Left cardiac atrium (tissue), 4 donors: Measurements from ENCODE around the gene AGBL4. TPM values are rescaled to one million over a fixed set of nuclear protein-coding genes. Genes with fewer than 3 reads are reported as not detected.
"Not testable (repeated sequence)": the region's sequence is repeated elsewhere in the genome, so short reads cannot be mapped to it uniquely, and the experiment has no call there.

ENCODE experiments used
- ATAC-seq, 2 donors: fragments of 200-7000 bp; cut with Tn5 transposase; one replicate each; pipeline ENCODE4 v1.9.1; 2020; ENCODE audit warnings: mild to moderate bottlenecking in 2 of 2, moderate library complexity in 2 of 2
- DNase-seq: peaks from one replicate; pipeline ENCODE4 v3.0.0-alpha.2; 2020
- intact Hi-C, 2 donors: fragments of 100-400 bp; cut with DNase I; formaldehyde crosslinking; loops; one replicate each; pipeline versions ENCODE4 v1.14.1 to v1.15.1; 2022 to 2023
- total RNA-seq, 2 donors: library from RNA; stranded (reverse); fragmentation: NEBNext Ultra II Directional; extraction: Animal tissue kit (Norgen Biotek cat#: 25700); gene quantifications; one replicate each; pipeline ENCODE4 v1.2.1, GENCODE V29; 2021
- donor health status: DM: no; HTN: yes; CAD: no.
- donor health status: DM: no; HTN: yes; CAD: no; lungs with severe emphysema.
- donor health status: DM: yes; HTN: yes; CAD: no.
- donor health status: Dilated cardiomyopathy.

Gene AGBL4
- total RNA-seq, 2 donors from 2014 or later, result 2.5 to 3.1 TPM

- DNase-seq (no peak), ATAC-seq (peak in 1 of 2 donors; percentile 38)
- intact Hi-C loops, result no loop called here
Measured at GRCh38 chr1:48530727-48531351, 1492.9 kb downstream of the AGBL4 start.

GRCh38 chr1:48527051-48527450 lies 1496.7 kb downstream of the AGBL4 start:
- DNase-seq (no peak), ATAC-seq (no peak)
- intact Hi-C loops, result no loop called here

GRCh38 chr1:48526008-48526710 lies 1497.6 kb downstream of the AGBL4 start:
- DNase-seq (peak; percentile 25), ATAC-seq (peak; percentile 67)
- intact Hi-C loops, result no loop called here

- ATAC-seq (no peak), DNase-seq (no peak)
- intact Hi-C loops, result no loop called here
Measured at GRCh38 chr1:48524892-48525467, 1498.8 kb downstream of the AGBL4 start.

- ATAC-seq (no peak), DNase-seq (no peak)
- intact Hi-C loops, result no loop called here
Measured at GRCh38 chr1:48523558-48523957, 1500.2 kb downstream of the AGBL4 start.

GRCh38 chr1:48519896-48520295 lies 1503.9 kb downstream of the AGBL4 start:
- DNase-seq, intact Hi-C loops, ATAC-seq: not testable (repeated sequence)

GRCh38 chr1:48506870-48507269 lies 1516.9 kb downstream of the AGBL4 start:
- intact Hi-C loops, result no loop called here
- ATAC-seq, result no peak
- no peak for DNase-seq

- intact Hi-C loops, result no loop called here
- DNase-seq (no peak), ATAC-seq (no peak)
Measured at GRCh38 chr1:48500541-48501450, 1523.0 kb downstream of the AGBL4 start.

- DNase-seq (no peak), ATAC-seq (no peak)
- intact Hi-C loops, result no loop called here
Measured at GRCh38 chr1:48499211-48499735, 1524.5 kb downstream of the AGBL4 start.

- intact Hi-C loops, result no loop called here
Measured at GRCh38 chr1:48498096-48498791, 1525.5 kb downstream of the AGBL4 start.

GRCh38 chr1:48495911-48496310 lies 1527.8 kb downstream of the AGBL4 start:
- ATAC-seq (no peak), DNase-seq (no peak)
- intact Hi-C loops, result no loop called here

More at GRCh38 chr1:48498096-48498791, 1525.5 kb downstream of the AGBL4 start:
- DNase-seq (peak; percentile 77), ATAC-seq (peak; percentile 84 to 92)

- no peak for ATAC-seq
- intact Hi-C loops, result no loop called here
- DNase-seq, result no peak
Measured at GRCh38 chr1:48495166-48495565, 1528.6 kb downstream of the AGBL4 start.

GRCh38 chr1:48493970-48494769 lies 1529.6 kb downstream of the AGBL4 start:
- intact Hi-C loops, result no loop called here
- ATAC-seq (peak; percentile 72 to 74), DNase-seq (no peak)

- intact Hi-C loops, result no loop called here
Measured at GRCh38 chr1:48493041-48493440, 1530.7 kb downstream of the AGBL4 start.

GRCh38 chr1:48492392-48492791 lies 1531.4 kb downstream of the AGBL4 start:
- DNase-seq, result no peak
- intact Hi-C loops, result no loop called here
- peak in 1 of 2 donors; percentile 28 for ATAC-seq

More at GRCh38 chr1:48493041-48493440, 1530.7 kb downstream of the AGBL4 start:
- ATAC-seq (no peak), DNase-seq (no peak)

GRCh38 chr1:48488721-48489120 lies 1535.0 kb downstream of the AGBL4 start:
- intact Hi-C loops, result no loop called here
- no peak for DNase-seq
- no peak for ATAC-seq
